Kidney (tissue), 22 donors: ENCODE results near the gene IDNK. TPM values are rescaled to one million over a fixed set of nuclear protein-coding genes. Genes with fewer than 3 reads are reported as not detected.
A peak's percentile ranks its signal among the peaks of the same experiment; 100 is the strongest.

Experiments used
- DNase-seq, 5 donors: peaks; one replicate each; pipeline ENCODE4 v3.0.0-alpha.2; 2013 to 2020
- FAIRE-seq: peaks from 2 replicates; lab custom pipeline; 2012; peaks lifted over from hg19 to GRCh38; lab: Jason Lieb, UNC
- H3K27ac ChIP-seq, 2 donors: one replicate each; pipeline ENCODE4 v1.7.0; 2013; ENCODE audit warnings: low read depth in 2 of 2, low read length in 2 of 2, inconsistent platforms in 1 of 2
- H3K27me3 ChIP-seq: one replicate; pipeline ENCODE4 v1.7.1; 2013; ENCODE audit warnings: low read length, inconsistent platforms; ENCODE audit not compliant: control insufficient read depth, insufficient read depth
- H3K36me3 ChIP-seq, 3 donors: one replicate each; pipeline versions ENCODE4 v1.7.0 to v1.7.1; 2013; ENCODE audit warnings: low read length in 3 of 3, control low read depth in 1 of 3, inconsistent platforms in 1 of 3; ENCODE audit not compliant: insufficient read depth in 3 of 3, control insufficient read depth in 2 of 3
- H3K4me1 ChIP-seq, 3 donors: one replicate each; pipeline versions ENCODE4 v1.7.0 to v1.7.1; 2013; ENCODE audit warnings: low read length in 3 of 3, inconsistent platforms in 1 of 3, low read depth in 1 of 3; ENCODE audit not compliant: control insufficient read depth in 2 of 3, insufficient read depth in 2 of 3
- H3K4me3 ChIP-seq, 3 donors: one replicate each; pipeline versions ENCODE4 v1.7.0 to v1.8.1; 2013; ENCODE audit warnings: low read length in 3 of 3, control low read depth in 1 of 3, inconsistent platforms in 1 of 3
- H3K9ac ChIP-seq, 3 donors: one replicate each; pipeline versions ENCODE4 v1.7.0 to v1.7.1; 2013; ENCODE audit warnings: low read length in 3 of 3, control low read depth in 1 of 3, inconsistent platforms in 1 of 3
- H3K9me3 ChIP-seq, 3 donors: one replicate each; pipeline versions ENCODE4 v1.7.0 to v1.7.1; 2013; ENCODE audit warnings: low read length in 3 of 3, control low read depth in 1 of 3, inconsistent platforms in 1 of 3; ENCODE audit not compliant: control insufficient read depth in 2 of 3, insufficient read depth in 1 of 3
- CTCF ChIP-seq: IDR thresholded peaks from 3 replicates; pipeline ENCODE4 v1.5.1; 2012; ENCODE audit warnings: mild to moderate bottlenecking, moderate library complexity, borderline replicate concordance; ENCODE audit not compliant: insufficient read depth; ENCODE audit errors: extremely low read depth
- intact Hi-C: fragments of 100-400 bp; cut with DNase I; formaldehyde crosslinking; loops from one replicate; pipeline ENCODE4 v1.11.1; 2022
- long read RNA-seq, 10 donors: library from polyadenylated mRNA in 1 of 10; unstranded in 1 of 10; transcript quantifications; one replicate each; pipeline ENCODE4 v2.0.0 and lab custom pipeline, GENCODE V29; 2021 to 2026
- polyA plus RNA-seq: library from polyadenylated mRNA; stranded (reverse); fragments of 350-450 nt; fragmentation: Illumina TruSeq; extraction: RNeasy Lipid Tissue Mini Kit (QIAGEN cat#74804); gene quantifications from one replicate; pipeline ENCODE4 v1.2.3, GENCODE V29; 2014; ENCODE audit warnings: low read depth, low replicate concordance; ENCODE audit not compliant: insufficient read depth
- total RNA-seq: library from RNA; stranded (reverse); fragmentation: NEBNext Ultra II Directional; extraction: Animal tissue kit (Norgen Biotek cat#: 25700); gene quantifications from one replicate; pipeline ENCODE4 v1.2.1, GENCODE V29; 2021
- donor health status: control.
- donor health status: control.
- donor health status: control.
- donor health status: control.
- donor health status: control.
- donor health status: DM: yes; HTN: yes; CAD: no.
- donor health status: Normal renal cell carcinoma (clear cell type).

Gene IDNK
- 7.4 TPM for total RNA-seq
- 39.2 TPM for polyA plus RNA-seq
- long read RNA-seq, donor 1, partial matches to known transcripts = 0 of 4 reads
- long read RNA-seq, donor 1, other reads (novel, unspliced or antisense) = 0 of 4 reads
- long read RNA-seq, donor 2, transcript IDNK-202 (5 exons, 692 nt) = major isoform, 7 of 17 reads
- long read RNA-seq, donor 2, partial matches to known transcripts = 10 of 17 reads
- long read RNA-seq, donor 2, other reads (novel, unspliced or antisense) = 0 of 17 reads
- long read RNA-seq, donor 3, partial matches to known transcripts = 0 of 4 reads
- long read RNA-seq, donor 3, other reads (novel, unspliced or antisense) = 0 of 4 reads
- long read RNA-seq, donor 4, partial matches to known transcripts = 0 of 6 reads
- long read RNA-seq, donor 4, other reads (novel, unspliced or antisense) = 0 of 6 reads
- long read RNA-seq, donor 5 = 0 reads
- long read RNA-seq, donor 6, partial matches to known transcripts = 0 of 5 reads
- long read RNA-seq, donor 6, other reads (novel, unspliced or antisense) = 0 of 5 reads
- long read RNA-seq, donor 7, partial matches to known transcripts = 0 of 8 reads
- long read RNA-seq, donor 7, other reads (novel, unspliced or antisense) = 6 of 8 reads
- long read RNA-seq, donor 8, partial matches to known transcripts = 5 of 5 reads
- long read RNA-seq, donor 8, other reads (novel, unspliced or antisense) = 0 of 5 reads
- long read RNA-seq, donor 9, partial matches to known transcripts = 0 of 2 reads
- long read RNA-seq, donor 9, other reads (novel, unspliced or antisense) = 0 of 2 reads
- long read RNA-seq, donor 10, partial matches to known transcripts = 5 of 7 reads
- long read RNA-seq, donor 10, other reads (novel, unspliced or antisense) = 0 of 7 reads

- Histone ChIP-seq H3K36me3 (no peaks in the 10 kb centered on the region), H3K4me3 (peak within 1 kb of the TSS; percentile 61 to 75 (median 66)), H3K27me3 (no peaks in the 10 kb centered on the region), H3K9ac (peak within 1 kb of the TSS; percentile 12 to 71 (median 56)), H3K27ac (peak within 1 kb of the TSS; percentile 81 to 86), H3K4me1 (peaks cover 0 to 9% (median 0%) of the 10 kb centered on the region in 3 donors), H3K9me3 (no peaks in the 10 kb centered on the region)
- peak; percentile 69 to 86 (median 78) for DNase-seq
- intact Hi-C loops = loop anchor here (10.0 kb wide), 1 partner anchor 292 kb away; no protein-coding TSS in a partner anchor
- no peak for TF ChIP-seq CTCF
- FAIRE-seq = no peak
Observed at GRCh38 chr9:83622939-83623678, at the start of gene IDNK. IDNK (plus strand) TSS chr9:83623143; CDS start chr9:83623172, 29 bp downstream.

GRCh38 chr9:83574482-83574881, 48.5 kb upstream of the IDNK start:
- FAIRE-seq = no peak
- Histone ChIP-seq H3K27ac (no peak overlapping the region), H3K4me3 (no peak overlapping the region), H3K9me3 (peaks cover 0 to 12% (median 0%) of the 10 kb centered on the region in 3 donors), H3K36me3 (no peaks in the 10 kb centered on the region), H3K4me1 (peaks cover 0 to 3% (median 0%) of the 10 kb centered on the region in 3 donors), H3K9ac (no peak overlapping the region), H3K27me3 (no peaks in the 10 kb centered on the region)
- intact Hi-C loops = no loop called here
- no peak for DNase-seq
- no peak for TF ChIP-seq CTCF

- intact Hi-C loops = no loop called here
- H3K9me3 ChIP-seq = peaks cover 0 to 12% (median 0%) of the 10 kb centered on the region in 3 donors
- FAIRE-seq = no peak
Observed at GRCh38 chr9:83582029-83582428, 40.9 kb upstream of the IDNK start.

More at GRCh38 chr9:83582029-83582428, 40.9 kb upstream of the IDNK start:
- H3K9ac ChIP-seq = no peak overlapping the region
- no peak for DNase-seq
- H3K27ac ChIP-seq = no peak overlapping the region
- H3K4me1 ChIP-seq = no peaks in the 10 kb centered on the region
- H3K27me3 ChIP-seq = no peaks in the 10 kb centered on the region
- H3K36me3 ChIP-seq = no peaks in the 10 kb centered on the region
- no peak overlapping the region for H3K4me3 ChIP-seq
- no peak for TF ChIP-seq CTCF
